Testis (tissue), 3 donors: ENCODE data around the gene PCSK6. TPM values are rescaled to one million over a fixed set of nuclear protein-coding genes. Genes with fewer than 3 reads are reported as not detected.

Experiments
- DNase-seq: peaks from one replicate; pipeline ENCODE4 v3.0.0-alpha.2; 2019
- H3K27ac ChIP-seq, 2 donors: fragments of 200-600 bp; sonication (generic); one replicate each; pipeline ENCODE4 v1.5.1; 2019
- H3K27me3 ChIP-seq: fragments of 200-600 bp; sonication (generic); one replicate; pipeline ENCODE4 v1.5.1; 2019
- H3K36me3 ChIP-seq: fragments of 200-600 bp; sonication (generic); one replicate; pipeline ENCODE4 v1.5.1; 2017; ENCODE audit warnings: low read depth; ENCODE audit errors: missing control alignments
- H3K4me1 ChIP-seq: fragments of 200-600 bp; sonication (generic); one replicate; pipeline ENCODE4 v1.5.1; 2019
- H3K4me3 ChIP-seq, 2 donors: fragments of 200-600 bp; sonication (generic); one replicate each; pipeline ENCODE4 v1.5.1; 2017 to 2019
- H3K9me3 ChIP-seq: fragments of 200-600 bp; sonication (generic); one replicate; pipeline ENCODE4 v1.5.1; 2017
- POLR2A ChIP-seq: fragments of 450-650 bp; IDR thresholded peaks from one replicate; pipeline ENCODE4 v1.6.1; 2017; ENCODE audit warnings: antibody characterized with exemption, mild to moderate bottlenecking, moderate library complexity
- WGBS, 2 donors: methylation state at CpG; one replicate each; pipeline ENCODE4 v1.1.5; 2018; 5-methylcytosine and 5-hydroxymethylcytosine counted together
- intact Hi-C: fragments of 100-400 bp; cut with DNase I; formaldehyde crosslinking; loops from one replicate; pipeline ENCODE4 v1.15.1; 2023; ENCODE audit warnings: low total_unique reads
- polyA plus RNA-seq: library from polyadenylated mRNA; stranded (reverse); fragments of 350-450 nt; fragmentation: Illumina TruSeq; extraction: RNeasy Lipid Tissue Mini Kit (QIAGEN cat#74804); gene quantifications from one replicate; pipeline ENCODE4 v1.2.3, GENCODE V29; 2014; ENCODE audit warnings: low read depth, low replicate concordance; ENCODE audit not compliant: insufficient read depth
- total RNA-seq, 2 donors: library from RNA; depleted of rRNA; stranded (reverse); fragments of >200 nt; gene quantifications; one replicate each; pipeline ENCODE4 v1.2.3, GENCODE V29; 2016
- TF ChIP-seq, protein P1 (sequence below), 3 experiments: fragments of 450-650 bp in 2 of 3; fragments of 200-600 bp in 1 of 3; sonication (generic) in 1 of 3; IDR thresholded peaks; one replicate each; pipeline ENCODE4 v1.5.1; 2016 to 2019; ENCODE audit warnings: antibody characterized with exemption in 3 of 3, mild to moderate bottlenecking in 2 of 3, moderate library complexity in 1 of 3

PCSK6 gene
- total and polyA plus RNA-seq, 3 donors from 2014 or later, result 43.9 to 156 (median 95.4) TPM

DNA sequence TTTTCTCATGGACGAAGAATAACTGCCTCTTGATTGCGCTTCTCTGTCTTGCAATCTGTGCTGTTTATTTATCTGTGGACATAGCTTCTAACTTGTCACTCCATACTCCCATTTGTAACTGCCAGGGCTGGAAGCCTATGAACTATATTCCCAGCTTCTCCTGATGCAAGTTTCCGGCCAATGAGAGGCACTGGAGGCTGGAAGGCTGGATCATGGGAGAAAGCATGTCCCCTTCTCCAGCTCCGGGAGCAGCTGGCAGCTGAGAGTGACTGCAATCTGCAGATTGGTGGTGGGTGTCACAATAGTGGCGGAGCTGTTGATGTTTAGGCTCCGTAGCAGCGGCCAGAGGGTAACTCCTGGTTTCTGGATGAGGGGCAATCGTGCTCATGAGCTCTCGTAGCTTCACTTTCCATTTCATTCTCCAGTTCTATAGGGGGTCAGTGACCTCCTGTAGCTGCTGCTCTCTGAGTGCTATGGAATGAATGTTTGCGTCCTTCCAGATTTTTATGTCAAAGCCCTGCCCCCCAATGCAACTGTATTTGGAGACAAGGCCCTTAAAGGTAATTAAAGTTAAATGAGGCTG is 35.7 kb upstream of the PCSK6 start:
- Histone ChIP-seq H3K9me3 (no peaks in the 10 kb centered on the region), H3K4me1 (peaks cover 19% of the 10 kb centered on the region), H3K27ac (no peak overlapping the region), H3K4me3 (no peak overlapping the region), H3K27me3 (no peaks in the 10 kb centered on the region), H3K36me3 (no peaks in the 10 kb centered on the region)
- no peak for DNase-seq
- TF ChIP-seq, protein P1, sequence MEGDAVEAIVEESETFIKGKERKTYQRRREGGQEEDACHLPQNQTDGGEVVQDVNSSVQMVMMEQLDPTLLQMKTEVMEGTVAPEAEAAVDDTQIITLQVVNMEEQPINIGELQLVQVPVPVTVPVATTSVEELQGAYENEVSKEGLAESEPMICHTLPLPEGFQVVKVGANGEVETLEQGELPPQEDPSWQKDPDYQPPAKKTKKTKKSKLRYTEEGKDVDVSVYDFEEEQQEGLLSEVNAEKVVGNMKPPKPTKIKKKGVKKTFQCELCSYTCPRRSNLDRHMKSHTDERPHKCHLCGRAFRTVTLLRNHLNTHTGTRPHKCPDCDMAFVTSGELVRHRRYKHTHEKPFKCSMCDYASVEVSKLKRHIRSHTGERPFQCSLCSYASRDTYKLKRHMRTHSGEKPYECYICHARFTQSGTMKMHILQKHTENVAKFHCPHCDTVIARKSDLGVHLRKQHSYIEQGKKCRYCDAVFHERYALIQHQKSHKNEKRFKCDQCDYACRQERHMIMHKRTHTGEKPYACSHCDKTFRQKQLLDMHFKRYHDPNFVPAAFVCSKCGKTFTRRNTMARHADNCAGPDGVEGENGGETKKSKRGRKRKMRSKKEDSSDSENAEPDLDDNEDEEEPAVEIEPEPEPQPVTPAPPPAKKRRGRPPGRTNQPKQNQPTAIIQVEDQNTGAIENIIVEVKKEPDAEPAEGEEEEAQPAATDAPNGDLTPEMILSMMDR (IDR thresholded peaks at IDR 0.05), result no peak
- TF ChIP-seq POLR2A, result no peak
- WGBS, 2 donors, result 91 to 94% methylated on average over 10 of the region's 10 CpGs
- intact Hi-C loops, result no loop called here

DNA sequence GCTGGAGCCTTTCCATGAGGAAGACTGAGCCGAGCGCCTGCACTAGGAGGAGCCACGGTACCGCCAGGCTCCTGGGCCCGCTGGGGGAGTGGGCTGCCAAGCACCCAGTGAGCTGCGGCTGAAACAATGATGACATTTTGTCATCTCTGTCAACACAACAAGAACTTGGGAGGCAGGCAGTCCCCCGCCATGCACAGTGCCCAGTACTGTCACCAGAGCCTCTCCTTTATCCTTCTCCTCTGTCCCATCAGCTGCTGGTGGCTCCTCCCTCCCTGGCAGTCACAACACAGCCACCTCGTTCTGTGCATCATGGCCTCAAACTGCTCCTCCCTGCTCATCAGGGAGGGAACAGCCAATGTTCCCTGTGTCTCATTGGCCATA is 34.0 kb upstream of the PCSK6 start:
- Histone ChIP-seq H3K9me3 (no peaks in the 10 kb centered on the region), H3K4me3 (no peak overlapping the region), H3K36me3 (no peaks in the 10 kb centered on the region), H3K27ac (no peak overlapping the region), H3K4me1 (peaks cover 12% of the 10 kb centered on the region), H3K27me3 (no peaks in the 10 kb centered on the region)
- TF ChIP-seq POLR2A, result no peak
- TF ChIP-seq, protein P1 (IDR thresholded peaks at IDR 0.05), result no peak
- 67 to 94% methylated on average over 1 to 8 of the region's 8 CpGs for WGBS, 2 donors
- intact Hi-C loops, result no loop called here
- DNase-seq, result no peak

DNA sequence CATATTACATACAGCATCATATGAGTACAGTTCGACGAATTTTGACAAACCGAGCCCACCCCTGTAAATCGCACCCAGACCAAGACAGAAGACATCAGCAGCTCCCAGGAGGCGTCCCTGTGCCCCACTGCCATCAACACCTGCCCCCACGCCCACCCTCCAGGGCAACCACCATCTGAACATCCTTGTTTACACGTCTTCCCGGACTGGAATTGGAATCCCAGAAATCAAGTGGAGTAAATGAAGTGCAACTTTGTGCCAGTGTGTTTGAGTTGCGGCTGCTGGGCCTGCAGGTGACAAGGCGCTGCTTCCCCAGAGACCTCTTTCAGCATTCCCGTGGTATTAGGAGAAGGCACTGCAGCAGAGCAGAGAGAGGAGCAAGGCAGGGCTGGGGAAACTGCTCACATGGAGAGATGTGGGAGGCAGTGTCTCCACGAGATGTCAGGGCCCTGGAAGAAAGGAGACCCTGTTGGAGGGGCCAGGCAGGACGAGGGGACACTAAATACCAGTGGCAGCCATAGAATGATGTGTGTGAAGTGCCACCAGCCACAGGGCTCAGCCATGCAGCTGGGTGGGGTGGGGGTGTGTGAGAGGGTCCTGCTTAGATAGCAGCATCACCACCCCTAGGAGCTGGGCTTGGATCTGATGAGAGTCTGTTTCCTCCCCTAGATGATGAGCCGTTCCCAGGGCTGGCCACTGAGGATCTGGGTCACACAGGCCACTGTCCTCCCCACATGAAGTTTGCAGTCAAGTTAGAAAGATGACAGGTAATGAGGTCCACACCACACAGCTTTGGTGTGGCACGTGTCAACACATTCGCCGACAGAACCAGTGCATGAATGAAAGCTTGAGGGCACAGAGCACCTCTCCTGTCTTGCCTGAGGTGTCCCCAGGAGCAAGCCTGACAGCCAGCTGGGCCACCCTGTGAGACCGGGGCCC is 33.4 kb upstream of the PCSK6 start:
- no peaks in the 10 kb centered on the region for H3K9me3 ChIP-seq
- H3K27me3 ChIP-seq, result no peaks in the 10 kb centered on the region
- H3K27ac ChIP-seq, result no peak overlapping the region
- H3K36me3 ChIP-seq, result no peaks in the 10 kb centered on the region
- intact Hi-C loops, result no loop called here
- TF ChIP-seq, protein P1 (IDR thresholded peaks at IDR 0.05), result no peak
- no peak for TF ChIP-seq POLR2A
- no peak for DNase-seq
- WGBS, 2 donors, result 91 to 96% methylated on average over 17 to 18 of the region's 18 CpGs
- H3K4me1 ChIP-seq, result peaks cover 5% of the 10 kb centered on the region
- no peak overlapping the region for H3K4me3 ChIP-seq

DNA sequence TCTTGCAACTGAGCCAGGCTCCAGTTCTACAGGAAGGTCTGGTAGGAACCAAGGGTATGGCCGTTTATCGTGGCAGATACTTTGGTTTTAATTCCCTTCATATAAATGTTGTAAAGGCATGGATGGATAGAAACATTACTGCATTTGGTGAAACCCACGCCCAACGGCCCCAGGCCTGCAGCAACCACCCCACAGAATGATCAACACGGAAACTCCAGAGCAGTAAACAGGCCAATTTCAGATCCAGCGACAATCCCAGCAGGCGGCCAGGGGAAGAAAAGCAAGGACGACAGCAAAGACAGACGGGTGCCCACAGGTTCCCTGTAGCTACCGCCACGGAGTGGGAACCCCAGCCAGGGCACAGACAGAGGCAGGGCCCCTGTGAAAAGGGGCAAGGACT is 32.6 kb upstream of the PCSK6 start:
- H3K9me3 ChIP-seq, result no peaks in the 10 kb centered on the region
- no peaks in the 10 kb centered on the region for H3K27me3 ChIP-seq
- TF ChIP-seq, protein P1 (IDR thresholded peaks at IDR 0.05), result no peak
- TF ChIP-seq POLR2A, result no peak
- no peak overlapping the region for H3K4me3 ChIP-seq
- WGBS, 2 donors, result 85 to 89% methylated on average over 11 of the region's 11 CpGs
- no peak for DNase-seq
- no peak overlapping the region for H3K27ac ChIP-seq
- H3K36me3 ChIP-seq, result no peaks in the 10 kb centered on the region
- intact Hi-C loops, result no loop called here
- no peaks in the 10 kb centered on the region for H3K4me1 ChIP-seq
